ENCODE results near the gene ZNF280D. TPM values are rescaled to one million over a fixed set of nuclear protein-coding genes. Genes with fewer than 3 reads are reported as not detected.

ZNF280D gene
- total and polyA plus RNA-seq, 2 experiments from 2014 or later: 8.0 to 24.6 TPM

- H4K20me1 ChIP-seq (ENCODE audit: insufficient read depth): 0 out of 2 replicates have a peak, but pooled peaks cover 8% of the 10 kb centered on the region
- TF ChIP-seq EZH2phosphoT487 (IDR thresholded peaks at IDR 0.05; ENCODE audit: insufficient read depth, low read depth) (no peak), EZH2 (IDR thresholded peaks at IDR 0.05; ENCODE audit: insufficient read depth, poor library complexity, severe bottlenecking) (no peak)
- no peak overlapping the region for H3K27ac ChIP-seq
- H3K27me3 ChIP-seq (replicated peaks; ENCODE audit: insufficient read depth): no peaks in the 10 kb centered on the region
- no peak overlapping the region for H3K4me3 ChIP-seq
- H3K9me2 ChIP-seq (ENCODE audit: insufficient read depth): no peaks in the 10 kb centered on the region
- WGBS, 2 experiments (ENCODE audit: low coverage in 1 of 2, low lambda C conversion rate in 2 of 2, missing lambda C conversion rate in 2 of 2): 70 to 79% methylated on average over 2 of the region's 2 CpGs
- H3K9me3 ChIP-seq (ENCODE audit: low read depth): no peaks in the 10 kb centered on the region
- peaks cover 18% of the 10 kb centered on the region for H3F3A ChIP-seq (ENCODE audit: insufficient read depth)
- DNase-seq: no peak
- no peak overlapping the region for H2AFZ ChIP-seq
- in situ Hi-C loops (cut with MboI): no loop called here
- H3K9ac ChIP-seq: no peak overlapping the region
- H3K36me3 ChIP-seq (ENCODE audit: low read depth): peaks cover 13% of the 10 kb centered on the region; the same call in 1 of the 2 replicates
- H3K79me2 ChIP-seq (ENCODE audit: insufficient read depth): peaks cover 83% of the 10 kb centered on the region
- peaks cover 33% of the 10 kb centered on the region for H3K4me1 ChIP-seq (ENCODE audit: insufficient read depth)
- H3K4me2 ChIP-seq (ENCODE audit: unreplicated experiment): no peak overlapping the region
Measured at GRCh38 chr15:56729561-56729960, 3.7 kb downstream of the ZNF280D start.

GRCh38 chr15:56725386-56725785, 7.9 kb downstream of the ZNF280D start:
- Histone ChIP-seq H3K4me1 (ENCODE audit: insufficient read depth) (peaks cover 15% of the 10 kb centered on the region), H4K20me1 (ENCODE audit: insufficient read depth) (0 out of 2 replicates have a peak, but pooled peaks cover 8% of the 10 kb centered on the region), H3K4me3 (no peak overlapping the region), H3K4me2 (ENCODE audit: unreplicated experiment) (no peak overlapping the region), H3K36me3 (ENCODE audit: low read depth) (peaks cover 14% of the 10 kb centered on the region; the same call in 1 of the 2 replicates), H3K27me3 (replicated peaks; ENCODE audit: insufficient read depth) (no peaks in the 10 kb centered on the region), H3F3A (ENCODE audit: insufficient read depth) (0 out of 2 replicates have a peak, but pooled peaks cover 4% of the 10 kb centered on the region), H3K9me3 (ENCODE audit: low read depth) (no peaks in the 10 kb centered on the region), H3K79me2 (ENCODE audit: insufficient read depth) (peaks cover 96% of the 10 kb centered on the region), H2AFZ (no peak overlapping the region), H3K27ac (no peak overlapping the region), H3K9me2 (ENCODE audit: insufficient read depth) (no peaks in the 10 kb centered on the region), H3K9ac (no peak overlapping the region)
- no peak for DNase-seq
- in situ Hi-C loops (cut with MboI): no loop called here
- WGBS, 2 experiments (ENCODE audit: low coverage in 1 of 2, low lambda C conversion rate in 2 of 2, missing lambda C conversion rate in 2 of 2): 63 to 70% methylated on average over 1 of the region's 1 CpG
- no peak for TF ChIP-seq EZH2 (IDR thresholded peaks at IDR 0.05; ENCODE audit: insufficient read depth, poor library complexity, severe bottlenecking)
- no peak for TF ChIP-seq EZH2phosphoT487 (IDR thresholded peaks at IDR 0.05; ENCODE audit: insufficient read depth, low read depth)

GRCh38 chr15:56724232-56724631, 9.1 kb downstream of the ZNF280D start:
- WGBS, 2 experiments (ENCODE audit: low coverage in 1 of 2, low lambda C conversion rate in 2 of 2, missing lambda C conversion rate in 2 of 2): 69 to 75% methylated on average over 3 of the region's 3 CpGs
- Histone ChIP-seq H3F3A (ENCODE audit: insufficient read depth) (0 out of 2 replicates have a peak, but pooled peaks cover 4% of the 10 kb centered on the region), H3K27ac (no peak overlapping the region), H3K79me2 (ENCODE audit: insufficient read depth) (peaks cover 96% of the 10 kb centered on the region), H3K27me3 (replicated peaks; ENCODE audit: insufficient read depth) (no peaks in the 10 kb centered on the region), H3K4me1 (ENCODE audit: insufficient read depth) (peaks cover 4% of the 10 kb centered on the region; the same call in 1 of the 2 replicates), H3K36me3 (ENCODE audit: low read depth) (peaks cover 14% of the 10 kb centered on the region; the same call in 1 of the 2 replicates), H3K4me3 (no peak overlapping the region), H2AFZ (no peak overlapping the region), H3K9me2 (ENCODE audit: insufficient read depth) (no peaks in the 10 kb centered on the region), H3K4me2 (ENCODE audit: unreplicated experiment) (no peak overlapping the region), H3K9ac (no peak overlapping the region), H3K9me3 (ENCODE audit: low read depth) (no peaks in the 10 kb centered on the region), H4K20me1 (ENCODE audit: insufficient read depth) (0 out of 2 replicates have a peak, but pooled peaks cover under 1% of the 10 kb centered on the region)
- in situ Hi-C loops (cut with MboI): no loop called here
- TF ChIP-seq EZH2phosphoT487 (IDR thresholded peaks at IDR 0.05; ENCODE audit: insufficient read depth, low read depth) (no peak), EZH2 (IDR thresholded peaks at IDR 0.05; ENCODE audit: insufficient read depth, poor library complexity, severe bottlenecking) (no peak)
- no peak for DNase-seq

- Histone ChIP-seq H3F3A (ENCODE audit: insufficient read depth) (0 out of 2 replicates have a peak, but pooled peaks cover 4% of the 10 kb centered on the region), H3K36me3 (ENCODE audit: low read depth) (peaks cover 14% of the 10 kb centered on the region; the same call in 1 of the 2 replicates), H3K27me3 (replicated peaks; ENCODE audit: insufficient read depth) (no peaks in the 10 kb centered on the region), H3K4me3 (no peak overlapping the region), H3K4me2 (ENCODE audit: unreplicated experiment) (no peak overlapping the region), H4K20me1 (ENCODE audit: insufficient read depth) (peaks cover 3% of the 10 kb centered on the region; the same call in 1 of the 2 replicates), H3K27ac (no peak overlapping the region), H3K9me2 (ENCODE audit: insufficient read depth) (no peaks in the 10 kb centered on the region), H3K79me2 (ENCODE audit: insufficient read depth) (peaks cover 96% of the 10 kb centered on the region), H3K9me3 (ENCODE audit: low read depth) (no peaks in the 10 kb centered on the region), H2AFZ (no peak overlapping the region), H3K4me1 (ENCODE audit: insufficient read depth) (peaks cover 4% of the 10 kb centered on the region; the same call in 1 of the 2 replicates), H3K9ac (no peak overlapping the region)
- DNase-seq: no peak
- WGBS, 2 experiments (ENCODE audit: low coverage in 1 of 2, low lambda C conversion rate in 2 of 2, missing lambda C conversion rate in 2 of 2): 89 to 94% methylated on average over 4 of the region's 4 CpGs
- in situ Hi-C loops (cut with MboI): no loop called here
- no peak for TF ChIP-seq EZH2phosphoT487 (IDR thresholded peaks at IDR 0.05; ENCODE audit: insufficient read depth, low read depth)
- TF ChIP-seq EZH2 (IDR thresholded peaks at IDR 0.05; ENCODE audit: insufficient read depth, poor library complexity, severe bottlenecking): no peak
Measured at GRCh38 chr15:56723787-56724186, 9.5 kb downstream of the ZNF280D start.

All from GM23248 (cell line).